Lower leg skin (tissue), 3 donors: ENCODE data around the gene PPFIA3.

Source experiments
- CTCF ChIP-seq, 3 donors: fragments of 450-650 bp; IDR thresholded peaks; one replicate each; pipeline ENCODE4 v1.5.1; 2016; ENCODE audit warnings: antibody characterized with exemption in 3 of 3, mild to moderate bottlenecking in 3 of 3, moderate library complexity in 2 of 3
- POLR2A ChIP-seq, 2 donors: fragments of 450-650 bp; IDR thresholded peaks; one replicate each; pipeline ENCODE4 v1.6.1; 2016 to 2017; ENCODE audit warnings: antibody characterized with exemption in 2 of 2, mild to moderate bottlenecking in 1 of 2, moderate library complexity in 1 of 2

GRCh38 chr19:49140951-49141350 lies 21.6 kb downstream of the PPFIA3 start:
- TF ChIP-seq CTCF (IDR thresholded peaks at IDR 0.05) (no peak), POLR2A (IDR thresholded peaks at IDR 0.05) (no peak)
